KOPT-K1 (cell line): ENCODE data around the gene TCF7L2.
A peak's percentile ranks its signal among the peaks of the same experiment; 100 is the strongest.

Source experiments
- H3K27ac ChIP-seq: fragments of 200-600 bp; sonication (generic); 2 replicates; pipeline ENCODE4 v1.5.1; 2016; ENCODE audit warnings: antibody characterized with exemption, mild to moderate bottlenecking, low read depth, low read length; ENCODE audit not compliant: poor library complexity, severe bottlenecking
- H3K36me3 ChIP-seq: fragments of 200-600 bp; sonication (generic); 2 replicates; pipeline ENCODE4 v1.5.1; 2017; ENCODE audit warnings: antibody characterized with exemption, mild to moderate bottlenecking, low read length, moderate library complexity; ENCODE audit not compliant: insufficient read depth
- H3K9me3 ChIP-seq: fragments of 200-600 bp; sonication (generic); 2 replicates; pipeline ENCODE4 v1.5.1; 2017; ENCODE audit warnings: antibody characterized with exemption, low read length, mild to moderate bottlenecking; ENCODE audit not compliant: insufficient read depth, poor library complexity, severe bottlenecking

Gene TCF7L2

GRCh38 chr10:112949875-112950507 lies at the start of gene TCF7L2:
Gene TCF7L2, plus strand, starts transcription at chr10:112950247. Its CDS starts 510 bp downstream, at chr10:112950757.
- Histone ChIP-seq H3K9me3 (no peaks in the 10 kb centered on the region), H3K36me3 (no peaks in the 10 kb centered on the region), H3K27ac (peak within 1 kb of the TSS; percentile 78)

- no peaks in the 10 kb centered on the region for H3K36me3 ChIP-seq
- no peaks in the 10 kb centered on the region for H3K9me3 ChIP-seq
- no peak overlapping the region for H3K27ac ChIP-seq
Observed at GRCh38 chr10:112902730-112903129, 47.3 kb upstream of the TCF7L2 start.

DNA sequence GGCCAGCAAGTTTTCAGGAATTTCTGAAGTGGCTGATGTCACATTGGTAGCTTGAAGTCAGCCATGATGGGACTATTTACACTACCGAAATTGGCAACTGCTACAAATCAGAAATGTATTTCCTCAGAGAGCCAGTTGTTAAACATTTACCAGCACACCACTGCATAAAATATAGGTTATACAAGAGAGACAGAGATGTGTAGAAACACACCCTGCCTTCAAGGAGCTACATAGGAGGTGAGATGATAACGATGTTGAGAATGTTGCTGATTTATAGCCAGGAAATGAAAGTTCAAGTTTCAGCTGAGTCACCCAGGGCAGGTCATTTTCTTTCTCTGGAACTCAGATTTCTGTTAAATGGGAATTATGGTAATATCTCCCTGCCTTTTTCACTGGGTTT lies 46.0 kb upstream of the TCF7L2 start:
- H3K9me3 ChIP-seq, result no peaks in the 10 kb centered on the region
- no peak overlapping the region for H3K27ac ChIP-seq
- no peaks in the 10 kb centered on the region for H3K36me3 ChIP-seq

DNA sequence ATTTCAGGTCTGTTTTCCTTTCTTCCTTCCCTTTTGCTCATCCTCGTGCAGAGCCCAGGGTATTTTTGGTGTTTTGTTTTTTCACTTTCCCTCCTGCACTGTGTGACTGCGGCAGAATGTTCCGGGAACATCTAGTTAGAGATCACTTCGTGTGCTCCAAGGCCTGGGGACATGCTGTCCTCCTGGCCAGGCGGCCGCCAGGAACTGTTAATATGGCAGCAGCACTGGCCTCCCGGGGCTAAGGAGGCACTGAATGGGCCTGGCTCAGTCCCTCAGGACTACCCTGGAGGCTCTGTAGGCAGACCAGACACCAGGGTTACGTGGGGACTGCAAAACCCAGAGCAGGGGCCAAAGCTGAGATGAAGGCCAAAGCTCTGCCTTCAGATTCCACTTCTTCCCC lies 43.1 kb upstream of the TCF7L2 start:
- H3K36me3 ChIP-seq, result no peaks in the 10 kb centered on the region
- no peak overlapping the region for H3K27ac ChIP-seq
- no peaks in the 10 kb centered on the region for H3K9me3 ChIP-seq

GRCh38 chr10:112907893-112908292 lies 42.2 kb upstream of the TCF7L2 start:
- H3K27ac ChIP-seq, result no peak overlapping the region
- no peaks in the 10 kb centered on the region for H3K9me3 ChIP-seq
- H3K36me3 ChIP-seq, result no peaks in the 10 kb centered on the region

DNA sequence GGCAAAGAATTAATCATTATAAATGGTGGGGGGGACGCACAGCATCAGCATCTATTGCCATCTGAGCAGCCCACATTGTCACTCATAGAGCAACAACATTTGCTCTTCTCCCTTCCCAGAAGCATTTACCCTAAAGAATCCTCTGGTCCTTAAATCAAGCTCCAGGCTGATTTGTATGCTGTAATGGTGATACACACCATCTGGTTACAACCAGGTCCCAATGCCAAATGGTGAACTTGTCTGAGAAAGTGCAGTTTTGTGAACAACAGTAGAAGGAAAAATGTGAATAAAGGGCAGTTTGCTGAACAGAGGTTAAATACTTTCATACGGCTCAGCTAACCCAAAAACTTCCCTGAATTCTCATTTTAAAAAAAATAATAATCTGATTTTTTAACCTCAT lies 38.8 kb upstream of the TCF7L2 start:
- Histone ChIP-seq H3K27ac (no peak overlapping the region), H3K9me3 (no peaks in the 10 kb centered on the region)

DNA sequence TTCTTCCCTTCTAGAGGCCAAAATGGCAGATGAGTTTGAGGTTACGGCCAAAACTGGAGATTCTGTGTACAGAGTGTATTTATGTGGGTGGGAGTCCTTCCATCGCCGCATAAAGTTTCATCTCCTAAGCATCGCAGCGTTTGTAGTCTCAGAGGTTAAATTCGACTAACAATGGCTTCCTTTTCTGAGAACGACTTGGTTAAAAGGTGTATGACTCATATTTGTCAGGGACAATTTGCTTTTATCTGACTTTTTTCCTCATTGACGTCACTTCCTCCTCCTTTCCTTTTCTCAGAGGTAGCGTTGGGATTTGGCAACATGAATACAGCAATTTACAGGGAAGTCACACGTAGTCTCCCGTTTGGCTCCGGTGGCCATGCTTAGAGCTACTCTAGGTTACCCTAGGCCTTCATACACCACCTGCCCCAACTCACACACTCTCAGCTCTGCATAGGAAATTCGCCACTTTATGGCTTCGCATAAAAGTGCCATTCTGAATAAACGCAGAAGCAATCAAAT lies 37.6 kb upstream of the TCF7L2 start:
- Histone ChIP-seq H3K27ac (no peak overlapping the region), H3K9me3 (no peaks in the 10 kb centered on the region)

More for the DNA sequence above, 38.8 kb upstream of the TCF7L2 start:
- H3K36me3 ChIP-seq, result no peaks in the 10 kb centered on the region

GRCh38 chr10:112913255-112913654 lies 36.8 kb upstream of the TCF7L2 start:
- no peaks in the 10 kb centered on the region for H3K9me3 ChIP-seq
- H3K27ac ChIP-seq, result no peak overlapping the region
- H3K36me3 ChIP-seq, result no peaks in the 10 kb centered on the region

More for the DNA sequence above, 37.6 kb upstream of the TCF7L2 start:
- H3K36me3 ChIP-seq, result no peaks in the 10 kb centered on the region

GRCh38 chr10:112913661-112914287 lies 36.3 kb upstream of the TCF7L2 start:
- Histone ChIP-seq H3K27ac (no peak overlapping the region), H3K9me3 (no peaks in the 10 kb centered on the region), H3K36me3 (no peaks in the 10 kb centered on the region)

- no peak overlapping the region for H3K27ac ChIP-seq
- no peaks in the 10 kb centered on the region for H3K9me3 ChIP-seq
Observed at GRCh38 chr10:112914288-112914952, 35.6 kb upstream of the TCF7L2 start.

DNA sequence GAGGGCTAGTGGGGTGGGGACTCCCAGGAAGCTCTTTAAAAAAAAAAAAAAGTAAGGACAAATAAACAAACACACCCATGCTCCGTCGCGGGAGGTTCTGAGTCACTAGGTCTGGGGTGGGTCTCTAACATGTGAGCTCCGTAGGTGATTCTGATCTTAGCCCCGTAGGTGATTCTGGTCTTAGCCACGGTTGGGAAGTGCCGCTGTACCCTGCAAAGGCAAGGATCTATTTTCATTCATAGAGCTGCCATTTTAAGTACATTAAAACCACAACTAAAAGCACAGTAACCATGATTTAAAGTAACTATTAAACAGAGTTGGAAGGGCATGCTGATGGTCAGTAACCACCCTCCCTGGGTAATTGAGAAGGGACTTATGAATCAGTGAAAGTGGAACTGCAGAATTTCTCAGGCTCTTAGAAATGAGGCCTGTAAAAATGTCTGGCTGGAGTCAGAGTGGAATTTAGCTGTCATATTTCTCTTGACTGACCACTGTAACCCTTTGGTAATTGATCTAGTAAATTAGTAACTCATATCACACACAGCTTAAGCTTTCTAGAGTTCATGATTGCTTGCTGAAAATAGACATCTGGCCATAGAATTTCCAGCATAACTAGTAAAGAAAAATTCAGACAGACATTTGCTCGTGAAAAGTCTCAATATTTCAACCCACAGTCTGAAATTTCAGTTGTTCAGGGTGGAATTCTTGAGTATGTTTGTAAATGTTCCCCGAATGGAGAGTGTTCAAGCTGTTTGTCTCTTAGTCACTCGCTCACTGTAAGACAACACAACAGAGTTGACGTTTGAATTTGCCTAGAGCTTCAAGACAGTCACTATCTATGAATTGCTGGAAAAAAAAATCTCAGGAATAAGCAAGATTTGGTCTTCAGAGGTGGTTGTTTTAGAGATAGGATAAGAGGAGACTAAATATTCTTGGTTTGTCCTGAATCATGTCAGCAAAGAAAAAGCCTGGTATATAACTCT lies 34.2 kb upstream of the TCF7L2 start:
- Histone ChIP-seq H3K9me3 (no peaks in the 10 kb centered on the region), H3K36me3 (no peaks in the 10 kb centered on the region), H3K27ac (no peak overlapping the region)

More at GRCh38 chr10:112914288-112914952, 35.6 kb upstream of the TCF7L2 start:
- H3K36me3 ChIP-seq, result no peaks in the 10 kb centered on the region

DNA sequence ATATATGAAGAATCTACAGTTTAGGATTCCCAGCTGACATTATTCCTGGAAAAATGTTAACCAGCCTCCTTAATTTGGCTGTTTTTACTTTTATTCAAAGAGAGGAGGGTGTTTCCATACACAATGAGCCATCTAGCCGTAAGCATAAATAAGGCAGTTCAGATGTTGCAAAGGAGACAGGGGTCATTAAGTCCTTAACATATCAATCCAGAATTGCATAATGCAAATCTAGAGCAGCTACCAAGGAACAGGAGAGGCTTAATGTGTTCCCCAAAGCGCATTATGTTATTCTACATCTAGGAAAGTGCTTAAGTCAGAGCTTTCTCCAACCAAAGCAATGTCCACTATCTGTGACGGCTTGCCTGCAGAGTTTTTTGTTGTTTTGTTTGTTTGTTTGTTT lies 32.4 kb upstream of the TCF7L2 start:
- Histone ChIP-seq H3K9me3 (no peaks in the 10 kb centered on the region), H3K27ac (no peak overlapping the region), H3K36me3 (no peaks in the 10 kb centered on the region)

- H3K9me3 ChIP-seq, result no peaks in the 10 kb centered on the region
- no peaks in the 10 kb centered on the region for H3K36me3 ChIP-seq
- H3K27ac ChIP-seq, result no peak overlapping the region
Observed at GRCh38 chr10:112918771-112919170, 31.3 kb upstream of the TCF7L2 start.

DNA sequence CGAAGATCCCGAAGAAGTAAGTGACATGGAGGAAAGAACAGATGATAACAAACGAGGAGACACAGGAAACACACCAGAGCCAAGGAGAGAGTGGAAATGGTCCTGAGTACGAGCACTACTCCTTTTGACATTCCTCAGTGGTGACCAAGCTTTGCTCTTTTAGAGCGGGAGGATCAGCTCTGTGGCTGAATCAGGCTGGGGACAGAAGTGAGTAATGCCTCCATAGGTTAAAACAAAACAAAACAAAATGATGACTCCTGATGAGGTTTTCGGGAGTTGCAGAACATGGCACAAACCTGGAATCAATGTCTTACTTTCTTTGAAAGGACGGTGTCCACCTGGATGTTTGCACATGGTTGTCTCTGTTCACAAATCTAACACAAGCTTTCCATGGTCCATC lies 30.3 kb upstream of the TCF7L2 start:
- Histone ChIP-seq H3K9me3 (no peaks in the 10 kb centered on the region), H3K36me3 (no peaks in the 10 kb centered on the region), H3K27ac (no peak overlapping the region)
